H1 (cell line): Measurements from ENCODE around the gene CDT1. TPM values are rescaled to one million over a fixed set of nuclear protein-coding genes. Genes with fewer than 3 reads are reported as not detected.

Source experiments
- CTCF ChIA-PET: fragments of 300-600 bp; sonication (Branson Sonifier 250); formaldehyde crosslinking; loops from one replicate; lab custom pipeline; 2021; ENCODE audit not compliant: partially characterized antibody; lab: Charles Lee
- POLR2A ChIA-PET: fragments of 300-600 bp; sonication (Branson Sonifier 250); formaldehyde crosslinking; loops from one replicate; lab custom pipeline; 2021; ENCODE audit warnings: inconsistent platforms; ENCODE audit not compliant: partially characterized antibody; lab: Charles Lee
- DNase-seq, 2 experiments: peaks; one replicate each; pipeline versions ENCODE4 v3.0.0 to v3.0.0-alpha.2; 2010 to 2022; ENCODE audit warnings: low spot score in 2 of 2, low read depth in 1 of 2, mixed read lengths in 1 of 2
- FAIRE-seq: peaks from 2 replicates; lab custom pipeline; 2011; peaks lifted over from hg19 to GRCh38; lab: Jason Lieb, UNC
- H2AFZ ChIP-seq: 2 replicates; pipeline ENCODE4 v1.8.1; 2012; ENCODE audit warnings: low read length, inconsistent platforms
- H2AK5ac ChIP-seq: 2 replicates; pipeline ENCODE4 v1.6.1; 2013; ENCODE audit warnings: low read depth, low read length
- H2BK120ac ChIP-seq: replicated peaks from 2 replicates; pipeline ENCODE3; 2013; ENCODE audit warnings: low read depth, low read length, inconsistent platforms
- H2BK12ac ChIP-seq: 2 replicates; pipeline ENCODE4 v1.6.1; 2013; ENCODE audit warnings: low read depth, low read length
- H2BK15ac ChIP-seq: 2 replicates; pipeline ENCODE4 v1.6.1; 2013; ENCODE audit warnings: low read length
- H2BK20ac ChIP-seq: 2 replicates; pipeline ENCODE4 v1.6.1; 2013; ENCODE audit warnings: low read length
- H2BK5ac ChIP-seq: 2 replicates; pipeline ENCODE4 v1.6.1; 2013; ENCODE audit warnings: low read depth, low read length
- H3K14ac ChIP-seq: 2 replicates; pipeline ENCODE4 v1.6.1; 2013; ENCODE audit warnings: inconsistent platforms; ENCODE audit not compliant: insufficient read length
- H3K18ac ChIP-seq: 2 replicates; pipeline ENCODE4 v1.6.1; 2013; ENCODE audit warnings: low read length; ENCODE audit errors: extremely low read depth
- H3K23ac ChIP-seq: 2 replicates; pipeline ENCODE4 v1.6.1; 2013; ENCODE audit warnings: inconsistent platforms; ENCODE audit not compliant: insufficient read length
- H3K23me2 ChIP-seq: 2 replicates; pipeline ENCODE4 v1.6.1; 2013; ENCODE audit warnings: low read depth, low read length
- H3K27ac ChIP-seq: 2 replicates; pipeline ENCODE4 v1.6.1; 2011; ENCODE audit warnings: low read depth, low read length, inconsistent platforms
- H3K27me3 ChIP-seq, 4 experiments: replicated peaks in 1 of 4; 1 replicate in 1 of 4; 2 replicates in 3 of 4; pipeline versions ENCODE4 v1.6.1 to v1.8.1; 2011 to 2013; ENCODE audit warnings: low read length in 3 of 4, mild to moderate bottlenecking in 3 of 4, inconsistent platforms in 2 of 4, mixed read lengths in 2 of 4, moderate library complexity in 1 of 4; ENCODE audit not compliant: control insufficient read depth in 3 of 4, insufficient read depth in 3 of 4; ENCODE audit errors: extremely low read depth in 1 of 4
- H3K36me3 ChIP-seq, 4 experiments: 2 replicates each; pipeline versions ENCODE4 v1.6.1 to v1.8.1; 2011 to 2013; ENCODE audit warnings: mild to moderate bottlenecking in 4 of 4, low read length in 3 of 4, moderate library complexity in 2 of 4, control low read depth in 1 of 4, inconsistent platforms in 1 of 4; ENCODE audit not compliant: insufficient read depth in 4 of 4, control insufficient read depth in 2 of 4
- H3K4ac ChIP-seq: replicated peaks from 2 replicates; pipeline ENCODE3; 2013; ENCODE audit warnings: low read length, low read depth, mixed read lengths, inconsistent platforms; ENCODE audit not compliant: insufficient read length
- H3K4me1 ChIP-seq, 4 experiments: replicated peaks in 1 of 4; 1 replicate in 1 of 4; 2 replicates in 3 of 4; pipeline versions ENCODE4 v1.6.1 to v1.8.1; 2011 to 2013; ENCODE audit warnings: low read length in 3 of 4, inconsistent platforms in 2 of 4, mixed read lengths in 1 of 4; ENCODE audit not compliant: insufficient read depth in 4 of 4, control insufficient read depth in 3 of 4
- H3K4me2 ChIP-seq, 2 experiments: 2 replicates each; pipeline versions ENCODE4 v1.6.1 to v1.8.1; 2011 to 2013; ENCODE audit warnings: low read depth in 2 of 2, low read length in 2 of 2, control low read depth in 1 of 2, inconsistent platforms in 1 of 2, mild to moderate bottlenecking in 1 of 2; ENCODE audit not compliant: insufficient read depth in 1 of 2
- H3K4me3 ChIP-seq, 4 experiments: fragments of 200-600, 300-600 bp in 1 of 4; sonication (generic), shearing (Covaris generic), sonication (Bioruptor Twin) in 1 of 4; 2 replicates each; pipeline versions ENCODE4 v1.5.1 to v1.8.1; 2011 to 2016; ENCODE audit warnings: low read length in 4 of 4, low read depth in 3 of 4, control low read depth in 2 of 4, inconsistent platforms in 2 of 4, mild to moderate bottlenecking in 2 of 4, mixed read lengths in 1 of 4, moderate library complexity in 1 of 4; ENCODE audit not compliant: insufficient read depth in 2 of 4; ENCODE audit errors: extremely low read depth in 1 of 4
- H3K56ac ChIP-seq: replicated peaks from 2 replicates; pipeline ENCODE3; 2013; ENCODE audit warnings: low read depth, mild to moderate bottlenecking, mixed read lengths, low read length, inconsistent platforms; ENCODE audit not compliant: insufficient read length
- H3K79me1 ChIP-seq: 2 replicates; pipeline ENCODE4 v1.6.1; 2013; ENCODE audit warnings: low read depth, low read length, control low read depth
- H3K79me2 ChIP-seq, 2 experiments: 2 replicates each; pipeline versions ENCODE4 v1.6.1 to v1.8.1; 2012 to 2013; ENCODE audit warnings: low read length in 2 of 2, mild to moderate bottlenecking in 2 of 2, inconsistent platforms in 1 of 2; ENCODE audit not compliant: insufficient read depth in 2 of 2, control insufficient read depth in 1 of 2
- H3K9ac ChIP-seq, 4 experiments: replicated peaks in 1 of 4; 1 replicate in 1 of 4; 2 replicates in 3 of 4; pipeline versions ENCODE4 v1.6.1 to v1.8.1; 2011 to 2013; ENCODE audit warnings: low read depth in 3 of 4, low read length in 3 of 4, control low read depth in 2 of 4, mild to moderate bottlenecking in 2 of 4, moderate library complexity in 2 of 4, inconsistent platforms in 1 of 4; ENCODE audit errors: extremely low read depth in 1 of 4
- H3K9me3 ChIP-seq, 2 experiments: 2 replicates each; pipeline versions ENCODE4 v1.6.1 to v1.8.1; 2012 to 2013; ENCODE audit warnings: mild to moderate bottlenecking in 2 of 2, moderate library complexity in 2 of 2, control low read depth in 1 of 2, inconsistent platforms in 1 of 2, low read depth in 1 of 2, low read length in 1 of 2, mixed read lengths in 1 of 2; ENCODE audit not compliant: insufficient read depth in 2 of 2
- H4K20me1 ChIP-seq, 2 experiments: replicated peaks in 1 of 2; 2 replicates each; pipeline versions ENCODE3 to v1.8.1; 2011 to 2013; ENCODE audit warnings: inconsistent platforms in 2 of 2, low read length in 2 of 2, mild to moderate bottlenecking in 1 of 2; ENCODE audit not compliant: insufficient read depth in 2 of 2, control insufficient read depth in 1 of 2
- H4K5ac ChIP-seq: 2 replicates; pipeline ENCODE4 v1.6.1; 2013; ENCODE audit warnings: low read length, low read depth, mixed read lengths, inconsistent platforms; ENCODE audit not compliant: insufficient read length
- H4K8ac ChIP-seq: 2 replicates; pipeline ENCODE4 v1.8.0; 2013; ENCODE audit warnings: mild to moderate bottlenecking, moderate library complexity, low read length, inconsistent platforms; ENCODE audit not compliant: insufficient read depth; ENCODE audit errors: extremely low read depth
- H4K91ac ChIP-seq: replicated peaks from 2 replicates; pipeline ENCODE3; 2013; ENCODE audit warnings: low read length, mixed read lengths, inconsistent platforms; ENCODE audit not compliant: insufficient read length
- ASH2L ChIP-seq: fragments of 200-600, 300-600 bp; sonication (generic); IDR thresholded peaks from one replicate; pipeline ENCODE4 v1.7.1; 2017; ENCODE audit warnings: low read length
- CEBPB ChIP-seq: IDR thresholded peaks from 2 replicates; pipeline ENCODE4 v1.6.1; 2012; ENCODE audit warnings: low read depth, low read length
- NANOG ChIP-seq: IDR thresholded peaks from 2 replicates; pipeline ENCODE4 v1.6.1; 2011; ENCODE audit warnings: low read length, low read depth, mild to moderate bottlenecking, inconsistent platforms; ENCODE audit not compliant: insufficient read depth, poor library complexity, severe bottlenecking
- RAD21 ChIP-seq, 2 experiments: IDR thresholded peaks in 1 of 2; conservative IDR thresholded peaks in 1 of 2; 2 replicates each; pipeline ENCODE4 v1.6.1; 2011; ENCODE audit warnings: low read depth in 2 of 2, low read length in 2 of 2, improper control_type of control experiment in 1 of 2, inconsistent platforms in 1 of 2, mild to moderate bottlenecking in 1 of 2, moderate library complexity in 1 of 2
- SIN3A ChIP-seq, 2 experiments: IDR thresholded peaks in 1 of 2; conservative IDR thresholded peaks in 1 of 2; 2 replicates each; pipeline ENCODE4 v1.6.1; 2011 to 2012; ENCODE audit warnings: low read length in 2 of 2, improper control_type of control experiment in 1 of 2, low read depth in 1 of 2, mild to moderate bottlenecking in 1 of 2
- SRF ChIP-seq: IDR thresholded peaks from 2 replicates; pipeline ENCODE4 v1.6.1; 2011; ENCODE audit warnings: mild to moderate bottlenecking, low read depth, low read length, moderate library complexity
- SUZ12 ChIP-seq: fragments of 200-600 bp; sonication (generic); IDR thresholded peaks from 2 replicates; pipeline ENCODE4 v1.6.1; 2012; ENCODE audit warnings: mild to moderate bottlenecking, inconsistent platforms, low read length, moderate library complexity, mixed read lengths
- WGBS, 2 experiments: shearing (Covaris generic) in 1 of 2; methylation state at CpG; one replicate each; pipeline versions ENCODE4 v1.1.6 to v1.1.7; 2013 to 2015; ENCODE audit warnings: low lambda C conversion rate in 2 of 2, mixed read lengths in 2 of 2, inconsistent platforms in 1 of 2, low coverage in 1 of 2, missing lambda C conversion rate in 1 of 2; ENCODE audit not compliant: insufficient replicate concordance in 2 of 2, insufficient coverage in 1 of 2, insufficient read length in 1 of 2; ENCODE audit errors: extremely low coverage in 1 of 2, missing lambda C conversion rate in 1 of 2; 5-methylcytosine and 5-hydroxymethylcytosine counted together
- polyA plus RNA-seq, 7 experiments: library from polyadenylated mRNA; depleted of rRNA in 3 of 7; stranded (reverse) in 5 of 7; unstranded in 2 of 7; fragments of >200 nt in 5 of 7; fragments of 200-250 nt in 2 of 7; gene quantifications; 1 replicate in 5 of 7; 2 replicates in 1 of 7; 4 replicates in 1 of 7; pipeline versions ENCODE4 v1.2.1 to v1.2.3, GENCODE V29; 2011 to 2013; ENCODE audit warnings: missing spikeins in 2 of 7, mixed read lengths in 2 of 7
- total RNA-seq: library from RNA; stranded (reverse); fragmentation: NEBNext Ultra II Directional; extraction: Animal tissue kit (Norgen Biotek cat#: 25700); gene quantifications from 2 replicates; pipeline ENCODE4 v1.2.1, GENCODE V29; 2021
- TF ChIP-seq, protein P1 (sequence below), 3 experiments: IDR thresholded peaks; 1 replicate in 2 of 3; 2 replicates in 1 of 3; pipeline versions ENCODE4 v1.5.1 to v1.6.1; 2011; ENCODE audit warnings: low read length in 3 of 3, mild to moderate bottlenecking in 3 of 3, inconsistent platforms in 2 of 3, low read depth in 1 of 3, moderate library complexity in 1 of 3; ENCODE audit not compliant: insufficient read depth in 1 of 3; ENCODE audit errors: control extremely low read depth in 1 of 3

Gene CDT1
- total and polyA plus RNA-seq, 2 of the 8 experiments (the other 6 are each of a cell fraction or from before 2014, with no cell fraction given), result 76.7 to 95.4 TPM

DNA sequence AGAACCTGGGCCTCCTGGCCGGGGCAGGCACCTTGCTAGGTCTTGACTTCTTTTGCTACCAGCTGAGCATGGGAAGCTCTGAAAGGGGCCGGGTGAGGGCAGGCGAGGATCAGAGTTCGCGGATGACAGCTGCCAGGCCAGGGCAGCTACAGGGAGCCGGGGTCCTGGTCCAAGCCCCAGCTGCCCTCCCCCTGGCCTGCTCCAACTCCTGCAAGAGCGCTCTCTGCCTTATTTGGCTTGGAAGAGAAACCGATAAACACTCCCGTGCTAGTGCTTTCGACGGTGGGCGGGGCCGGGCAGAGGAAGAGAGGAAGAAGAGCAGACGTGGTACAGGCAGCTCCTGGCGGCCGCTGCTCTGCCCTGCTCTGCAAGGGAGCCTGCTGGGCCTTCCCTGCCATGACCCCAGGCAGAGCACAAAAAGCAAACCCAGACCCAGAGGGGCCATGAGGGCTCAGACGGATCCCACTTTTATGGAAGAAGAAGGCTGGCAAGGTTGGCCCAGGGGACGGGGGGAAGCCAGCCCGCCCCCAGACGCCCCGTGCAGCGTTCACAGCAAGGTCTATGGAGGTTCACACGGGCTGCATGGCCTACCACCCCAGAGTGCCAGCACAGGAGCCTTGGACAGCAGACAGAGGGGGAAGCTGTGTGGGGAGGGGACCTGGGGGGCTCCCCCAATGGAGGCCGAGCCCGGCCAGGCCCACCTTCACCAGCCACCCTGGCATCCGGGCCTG, 44.2 kb upstream of the CDT1 start:
- FAIRE-seq, result no peak
- 60% methylated on average over 23 of the region's 26 CpGs; no CpG with 5 or more reads in 1 of the 2 experiments for WGBS, 2 experiments
- Histone ChIP-seq H3K27ac (no peak overlapping the region), H3K9ac (no peak overlapping the region), H3K4me1 (peaks cover 4 to 38% (median 27%) of the 10 kb centered on the region in 4 experiments), H3K9me3 (no peaks in the 10 kb centered on the region), H3K56ac (no peak overlapping the region), H3K4ac (no peak overlapping the region), H3K23me2 (no peaks in the 10 kb centered on the region), H2BK120ac (no peak overlapping the region), H4K91ac (no peak overlapping the region), H4K5ac (no peak overlapping the region), H2BK15ac (no peak overlapping the region), H3K4me2 (peak overlapping the region in 1 of 2 experiments; percentile 16; a peak in 1 of 4 replicates), H2AFZ (no peak overlapping the region), H3K27me3 (no peaks in the 10 kb centered on the region), H3K36me3 (no peaks in the 10 kb centered on the region), H3K4me3 (no peak overlapping the region), H3K14ac (no peak overlapping the region), H2BK20ac (no peak overlapping the region), H3K18ac (no peak overlapping the region; the same call in 1 of the 2 replicates), H2AK5ac (no peak overlapping the region), H4K20me1 (peaks cover 0 to 11% of the 10 kb centered on the region in 2 experiments), H4K8ac (peak overlapping the region; percentile 82), H3K79me2 (no peaks in the 10 kb centered on the region; a peak in 1 of 4 replicates), H2BK12ac (no peak overlapping the region), H3K79me1 (peaks cover 5% of the 10 kb centered on the region), H3K23ac (no peak overlapping the region), H2BK5ac (no peak overlapping the region)
- ChIA-PET CTCF (interaction anchor here (0.7 to 25.0 kb wide), 12 partner anchors 8 to 86 kb away, joined by 3 to 251 read pairs (median 4); partner anchors contain the start of gene PIEZO1), POLR2A (interaction anchor here (0.8 to 2.2 kb wide), 7 partner anchors 13 to 53 kb away, joined by 3 to 8 read pairs (median 4); no protein-coding TSS in a partner anchor)
- no peak for DNase-seq
- TF ChIP-seq ASH2L (no peak), CEBPB (no peak), SUZ12 (no peak), NANOG (no peak), SIN3A (conservative IDR thresholded peaks at IDR 0.05 in 1 of 2, IDR thresholded peaks at IDR 0.05 in 1 of 2; ENCODE audit: low read depth in 1 of 2, low read length in 2 of 2) (0 out of 4 replicates have a peak, but pooled peaks of 1 of the 2 experiments have one; percentile 43), SRF (peak; percentile 89), RAD21 (IDR thresholded peaks at IDR 0.05 in 1 of 2, conservative IDR thresholded peaks at IDR 0.05 in 1 of 2; ENCODE audit: low read depth in 2 of 2, low read length in 2 of 2) (peak; percentile 37 to 50; a peak in 3 of 4 replicates)
- TF ChIP-seq, protein P1, sequence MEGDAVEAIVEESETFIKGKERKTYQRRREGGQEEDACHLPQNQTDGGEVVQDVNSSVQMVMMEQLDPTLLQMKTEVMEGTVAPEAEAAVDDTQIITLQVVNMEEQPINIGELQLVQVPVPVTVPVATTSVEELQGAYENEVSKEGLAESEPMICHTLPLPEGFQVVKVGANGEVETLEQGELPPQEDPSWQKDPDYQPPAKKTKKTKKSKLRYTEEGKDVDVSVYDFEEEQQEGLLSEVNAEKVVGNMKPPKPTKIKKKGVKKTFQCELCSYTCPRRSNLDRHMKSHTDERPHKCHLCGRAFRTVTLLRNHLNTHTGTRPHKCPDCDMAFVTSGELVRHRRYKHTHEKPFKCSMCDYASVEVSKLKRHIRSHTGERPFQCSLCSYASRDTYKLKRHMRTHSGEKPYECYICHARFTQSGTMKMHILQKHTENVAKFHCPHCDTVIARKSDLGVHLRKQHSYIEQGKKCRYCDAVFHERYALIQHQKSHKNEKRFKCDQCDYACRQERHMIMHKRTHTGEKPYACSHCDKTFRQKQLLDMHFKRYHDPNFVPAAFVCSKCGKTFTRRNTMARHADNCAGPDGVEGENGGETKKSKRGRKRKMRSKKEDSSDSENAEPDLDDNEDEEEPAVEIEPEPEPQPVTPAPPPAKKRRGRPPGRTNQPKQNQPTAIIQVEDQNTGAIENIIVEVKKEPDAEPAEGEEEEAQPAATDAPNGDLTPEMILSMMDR (IDR thresholded peaks at IDR 0.05; ENCODE audit: control extremely low read depth in 1 of 3, insufficient read depth in 1 of 3, low read depth in 1 of 3, low read length in 3 of 3), result peak in 2 of 3 experiments; percentile 4 to 18; a peak in 1 of 4 replicates
